LHCN-M2 (cell line): Measurements from ENCODE around the gene HPCAL4. TPM values are rescaled to one million over a fixed set of nuclear protein-coding genes. Genes with fewer than 3 reads are reported as not detected.

Source experiments
- total RNA-seq: library from RNA; depleted of rRNA; stranded (reverse); fragments of >200 nt; gene quantifications from 2 replicates; pipeline ENCODE4 v1.2.3, GENCODE V29; 2014; rRNA removed

The HPCAL4 gene
- total RNA-seq, 1 experiment from 2014 or later, result 3.1 TPM

Other genes with a start within 250 kb of the HPCAL4 start
- not detected in 2 replicates for gene BMP8A, start 199.8 kb downstream of the HPCAL4 start, total RNA-seq
- 170 and 199 TPM in 2 replicates for gene PABPC4, start 114.6 kb downstream of the HPCAL4 start, total RNA-seq
- 41.6 and 52.6 TPM in 2 replicates for gene HEYL, start 51.8 kb downstream of the HPCAL4 start, total RNA-seq
- not detected in 2 replicates for gene NT5C1A, start 19.3 kb downstream of the HPCAL4 start, total RNA-seq
- gene PPIE, start 47.4 kb upstream of the HPCAL4 start, total RNA-seq, result 34.3 and 40.6 TPM in 2 replicates
- gene OXCT2, start 79.9 kb upstream of the HPCAL4 start, total RNA-seq, result 0.58 and 0.69 TPM in 2 replicates
- gene BMP8B, start 97.4 kb upstream of the HPCAL4 start, total RNA-seq, result 0.58 and 1.2 TPM in 2 replicates
- gene TRIT1, start 192.1 kb upstream of the HPCAL4 start, total RNA-seq, result 23.9 and 25.6 TPM in 2 replicates
- gene MYCL, start 210.5 kb upstream of the HPCAL4 start, total RNA-seq, result 4.4 and 9.6 TPM in 2 replicates